CD4-positive, alpha-beta T cell treated with Interferon alpha-2 for 1 hour (primary cell): ENCODE data around the gene CTNNA1.
"Not testable (repeated sequence)": the region's sequence is repeated elsewhere in the genome, so short reads cannot be mapped to it uniquely, and the experiment has no call there.

Experiments used
- DNase-seq, 2 donors: peaks; one replicate each; pipeline ENCODE4 v3.0.0-alpha.2; 2020 to 2022

Gene CTNNA1

DNA sequence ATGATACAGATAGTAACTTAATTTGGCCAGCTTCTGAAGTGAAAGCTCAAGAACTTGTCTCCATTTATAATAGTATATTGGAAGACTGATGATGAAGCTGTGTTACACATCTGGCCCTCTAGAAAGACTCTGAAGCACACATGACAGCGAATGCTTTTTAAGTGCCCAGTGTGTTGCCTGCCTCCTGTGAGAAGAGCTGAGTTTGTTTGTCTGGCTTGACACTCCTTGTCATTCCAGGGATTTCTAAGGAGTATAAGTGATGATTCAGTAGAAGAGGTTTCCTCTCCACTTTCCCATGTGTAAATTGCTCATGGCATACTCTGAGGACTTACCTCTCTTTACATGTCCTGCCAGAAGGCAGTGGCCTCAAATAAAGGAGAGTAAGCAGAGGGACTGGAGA lies 152.3 kb downstream of the CTNNA1 start:
- no peak for DNase-seq

DNA sequence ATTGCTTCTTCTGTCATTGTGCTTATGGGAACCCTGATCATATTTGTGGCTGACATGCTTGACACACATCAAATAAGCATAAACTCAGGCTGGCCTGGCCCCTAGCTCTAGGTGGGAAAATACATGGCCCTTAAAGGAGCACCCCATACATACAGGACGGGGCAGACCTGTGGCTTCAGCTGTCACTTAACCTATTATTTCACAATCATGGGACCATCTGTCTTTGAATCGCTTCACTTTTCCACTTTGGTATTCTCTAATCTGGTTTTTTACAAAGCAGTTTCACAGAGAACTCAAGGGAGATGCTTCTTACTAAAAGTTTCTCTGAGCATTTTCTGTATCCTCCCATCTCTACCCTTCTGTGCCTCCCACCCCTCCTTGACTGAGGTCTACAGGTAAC lies 156.5 kb downstream of the CTNNA1 start:
- no peak for DNase-seq

DNA sequence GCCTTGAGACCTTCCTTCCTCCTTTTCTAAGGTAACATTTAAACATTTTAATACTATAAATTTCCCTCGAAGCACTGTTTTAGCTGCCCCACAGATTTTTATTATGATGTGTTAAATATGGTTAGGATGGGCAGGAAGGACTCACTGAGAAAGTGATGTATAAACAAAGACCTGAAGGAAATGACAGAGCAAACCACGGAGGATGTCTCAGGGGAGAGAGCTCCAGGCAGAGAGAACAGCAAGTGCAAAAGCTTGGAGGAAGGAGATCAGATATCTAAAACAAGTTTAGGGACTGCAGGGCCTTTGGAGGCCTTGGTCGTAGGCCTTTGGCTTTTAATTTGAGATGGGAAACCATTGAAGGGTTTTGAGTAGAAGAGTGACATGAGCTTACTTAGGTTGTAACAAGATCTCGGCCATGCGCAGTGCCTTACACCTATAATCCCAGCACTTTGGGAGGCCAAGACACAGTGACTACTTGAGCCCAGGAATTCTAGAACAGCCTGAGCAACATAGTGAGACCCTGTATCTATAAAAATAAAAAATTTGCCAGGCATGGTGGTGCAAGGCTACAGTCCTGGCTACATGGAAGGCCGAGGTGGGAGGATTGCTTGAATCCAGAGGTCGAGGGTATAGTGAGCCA lies 157.4 kb downstream of the CTNNA1 start:
- no peak for DNase-seq

DNA sequence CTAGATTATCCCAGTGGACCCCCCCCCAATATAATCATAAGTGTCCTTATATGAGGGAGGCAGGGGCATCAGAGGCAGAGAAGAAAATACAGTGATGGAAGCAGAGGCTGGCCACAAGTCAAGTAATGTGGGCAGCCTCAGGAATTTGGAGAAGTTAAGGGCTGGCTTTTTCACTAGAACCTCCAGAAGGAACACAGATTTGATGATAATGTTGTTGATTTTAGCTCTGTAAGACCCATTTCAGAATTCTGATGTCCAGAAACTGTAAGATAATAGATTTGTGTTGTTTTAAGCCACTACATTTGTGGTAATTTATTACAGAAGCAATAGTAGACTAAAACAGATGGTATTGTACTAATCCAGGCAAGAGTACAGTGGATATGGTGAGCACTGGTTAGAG lies 158.2 kb downstream of the CTNNA1 start:
- no peak for DNase-seq

DNA sequence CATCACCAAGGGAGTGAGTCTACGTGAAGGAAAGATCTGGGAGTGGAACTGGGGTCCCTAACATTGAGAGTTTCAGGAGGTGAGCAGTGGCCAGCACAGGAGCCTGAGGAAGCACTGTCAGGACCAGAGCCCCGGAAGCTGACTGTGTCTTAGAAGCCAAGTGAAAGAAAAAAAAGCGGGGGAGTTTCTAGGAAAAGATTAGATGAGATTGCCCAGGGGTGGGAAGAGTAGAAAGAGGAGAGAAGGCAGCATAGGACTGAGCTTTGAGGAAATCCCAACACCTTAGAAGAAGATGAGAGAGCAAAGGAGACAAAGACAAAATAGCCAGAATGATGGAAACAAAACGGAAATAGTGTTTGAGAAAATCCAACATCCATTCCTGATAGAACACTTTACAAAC lies 158.9 kb downstream of the CTNNA1 start:
- DNase-seq, result no peak

DNA sequence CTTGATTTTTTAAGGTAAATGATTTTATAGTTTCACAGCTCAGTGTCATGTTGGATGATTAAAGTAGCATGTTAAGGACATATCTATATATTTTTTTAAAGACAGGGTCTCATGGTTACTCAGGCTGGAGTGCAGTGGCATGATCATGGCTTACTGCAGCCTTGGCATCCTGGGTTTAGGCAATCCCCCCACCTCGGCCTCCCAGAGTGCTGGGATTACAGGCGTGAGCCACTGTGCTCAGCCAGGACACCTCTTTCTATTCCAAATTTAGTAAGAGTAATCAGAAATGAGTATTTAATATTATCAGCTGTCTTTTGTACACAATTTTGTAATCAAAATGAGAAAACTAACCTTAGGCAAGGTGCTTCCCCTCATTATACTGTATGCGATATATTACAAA lies 160.5 kb downstream of the CTNNA1 start:
- DNase-seq, result no peak

DNA sequence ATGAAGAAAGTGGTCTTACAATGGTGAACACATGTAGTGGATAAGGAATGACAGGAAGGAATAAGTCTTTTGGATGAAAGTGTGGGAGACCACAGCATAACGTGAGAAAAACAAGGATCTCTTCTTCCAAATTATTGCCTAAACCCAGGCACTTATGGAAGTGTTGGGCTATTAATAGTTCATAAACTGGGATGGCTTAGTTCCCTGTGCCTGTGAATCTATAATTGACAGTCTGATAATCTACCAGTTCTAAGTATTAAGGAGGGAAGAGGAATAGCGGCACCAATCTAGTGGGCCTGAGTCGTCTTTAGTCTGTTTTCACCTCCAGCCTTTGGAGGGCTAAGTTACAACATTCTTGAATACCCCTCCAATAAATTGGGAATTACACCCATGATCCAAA lies 161.1 kb downstream of the CTNNA1 start:
- DNase-seq, result no peak

DNA sequence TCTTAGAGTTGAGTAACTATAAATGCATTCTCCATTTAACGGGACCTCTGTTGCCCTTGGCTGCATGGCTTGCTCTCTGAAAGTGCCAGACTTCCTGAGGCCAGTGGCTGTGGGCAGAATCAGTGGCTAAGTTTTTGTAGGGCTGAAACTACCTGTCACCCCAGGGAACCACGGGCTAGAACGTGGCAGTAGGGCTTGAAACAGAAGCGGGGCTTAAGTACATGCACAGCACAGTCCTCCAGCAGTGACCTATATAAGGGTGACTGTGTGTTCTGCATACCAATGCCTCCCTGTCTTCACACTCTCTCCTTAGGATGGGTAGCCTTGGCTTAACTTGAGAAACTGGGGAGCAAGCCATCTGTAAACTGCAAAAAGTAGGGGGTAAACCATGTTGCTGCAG lies 165.5 kb downstream of the CTNNA1 start:
- no peak for DNase-seq

DNA sequence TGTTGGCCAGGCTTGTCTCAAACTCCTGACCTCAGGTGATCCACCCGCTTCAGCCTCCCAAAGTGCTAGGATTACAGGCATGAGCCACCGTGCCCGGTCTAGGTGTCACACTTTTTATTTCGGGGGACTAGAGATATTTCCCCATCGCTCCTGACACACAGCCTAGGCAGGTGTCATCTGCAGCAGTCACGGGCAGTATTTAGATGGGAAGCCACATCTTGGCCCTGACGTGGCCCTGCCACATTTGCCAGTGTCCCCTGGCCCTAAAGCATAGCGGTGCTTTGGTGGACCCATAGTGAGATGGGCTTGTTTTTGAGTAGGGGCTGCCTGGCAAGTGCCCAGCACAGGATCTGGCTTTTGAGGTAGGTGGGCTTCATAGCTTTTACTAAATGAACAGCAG lies 167.0 kb downstream of the CTNNA1 start:
- no peak for DNase-seq

DNA sequence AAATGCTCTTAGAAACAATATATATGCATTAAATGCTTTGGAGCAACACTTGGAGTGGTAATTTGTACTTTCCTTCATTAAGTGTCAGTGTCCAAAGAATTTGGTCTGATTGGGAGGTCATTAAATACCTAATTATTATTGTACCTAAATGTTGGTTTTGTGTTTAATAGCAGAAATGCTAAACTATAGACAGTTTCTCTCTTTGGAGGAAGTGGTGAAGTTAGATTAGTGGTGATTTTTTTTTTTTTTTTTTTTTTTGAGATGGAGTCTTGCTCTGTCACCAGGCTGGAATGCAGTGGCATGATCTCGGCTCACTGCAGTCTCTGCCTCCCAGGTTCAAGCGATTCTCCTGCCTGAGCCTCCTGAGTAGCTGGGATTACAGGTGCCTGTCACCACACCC lies 168.1 kb downstream of the CTNNA1 start:
- not testable (repeated sequence) for DNase-seq

DNA sequence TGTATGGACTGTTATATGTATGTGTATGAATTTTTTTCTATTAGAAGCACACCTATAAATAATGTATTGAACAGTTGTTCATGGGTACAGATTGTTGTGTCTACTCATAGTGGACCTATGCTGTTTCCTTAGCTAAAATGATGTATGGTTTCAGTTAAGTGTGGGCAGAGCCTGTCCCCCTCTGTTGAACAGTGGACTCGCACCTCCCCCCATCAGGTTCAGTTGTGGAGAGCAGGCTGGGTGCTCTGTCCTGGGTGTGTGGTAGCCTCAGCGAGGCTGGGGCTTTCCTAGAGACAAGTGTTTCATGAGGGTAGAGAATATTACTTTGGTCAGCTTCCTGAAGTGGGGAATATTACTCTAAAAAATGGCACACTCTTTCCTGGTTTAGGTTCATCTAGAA lies 169.3 kb downstream of the CTNNA1 start:
- no peak for DNase-seq

DNA sequence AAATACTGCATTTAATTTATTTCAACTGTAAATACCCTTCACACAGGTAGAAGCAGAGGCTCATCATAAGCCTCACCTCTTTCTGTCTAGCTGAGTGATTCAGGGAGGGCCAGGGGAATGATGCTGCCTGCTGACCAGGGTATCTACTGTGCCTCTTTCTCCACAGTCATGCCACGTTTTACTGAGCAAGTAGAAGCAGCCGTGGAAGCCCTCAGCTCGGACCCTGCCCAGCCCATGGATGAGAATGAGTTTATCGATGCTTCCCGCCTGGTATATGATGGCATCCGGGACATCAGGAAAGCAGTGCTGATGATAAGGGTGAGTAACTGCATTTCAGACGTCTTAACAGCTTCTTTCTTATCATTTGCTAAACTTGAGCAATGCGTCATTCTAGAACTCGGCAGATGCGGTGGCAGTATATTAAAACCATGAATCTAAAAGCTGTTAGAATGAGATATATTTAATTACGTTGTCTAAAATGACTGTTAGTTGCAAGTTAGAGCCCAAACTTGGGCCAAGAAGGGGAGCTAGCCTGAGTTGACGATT lies 171.9 kb downstream of the CTNNA1 start:
- DNase-seq, result no peak

DNA sequence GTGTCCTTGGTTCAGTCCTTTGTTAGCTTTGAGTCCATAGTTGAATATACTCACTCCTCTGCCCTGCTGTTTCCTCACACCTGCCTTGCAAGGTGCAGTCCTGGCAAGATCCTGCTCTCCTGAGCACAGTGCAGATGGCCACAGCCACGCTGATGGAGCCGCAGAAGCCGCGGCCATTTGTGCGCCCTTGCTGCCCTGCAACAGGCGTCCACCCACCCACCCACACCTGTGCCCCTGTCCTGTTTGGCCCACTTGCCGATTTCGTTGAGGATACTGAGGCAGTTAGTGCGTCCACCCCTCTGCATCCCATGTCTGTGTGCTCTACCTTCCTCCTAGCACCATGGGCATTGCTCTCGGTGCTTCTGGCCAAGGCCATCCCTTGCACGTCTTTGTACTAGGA lies 173.0 kb downstream of the CTNNA1 start:
- DNase-seq, result no peak

DNA sequence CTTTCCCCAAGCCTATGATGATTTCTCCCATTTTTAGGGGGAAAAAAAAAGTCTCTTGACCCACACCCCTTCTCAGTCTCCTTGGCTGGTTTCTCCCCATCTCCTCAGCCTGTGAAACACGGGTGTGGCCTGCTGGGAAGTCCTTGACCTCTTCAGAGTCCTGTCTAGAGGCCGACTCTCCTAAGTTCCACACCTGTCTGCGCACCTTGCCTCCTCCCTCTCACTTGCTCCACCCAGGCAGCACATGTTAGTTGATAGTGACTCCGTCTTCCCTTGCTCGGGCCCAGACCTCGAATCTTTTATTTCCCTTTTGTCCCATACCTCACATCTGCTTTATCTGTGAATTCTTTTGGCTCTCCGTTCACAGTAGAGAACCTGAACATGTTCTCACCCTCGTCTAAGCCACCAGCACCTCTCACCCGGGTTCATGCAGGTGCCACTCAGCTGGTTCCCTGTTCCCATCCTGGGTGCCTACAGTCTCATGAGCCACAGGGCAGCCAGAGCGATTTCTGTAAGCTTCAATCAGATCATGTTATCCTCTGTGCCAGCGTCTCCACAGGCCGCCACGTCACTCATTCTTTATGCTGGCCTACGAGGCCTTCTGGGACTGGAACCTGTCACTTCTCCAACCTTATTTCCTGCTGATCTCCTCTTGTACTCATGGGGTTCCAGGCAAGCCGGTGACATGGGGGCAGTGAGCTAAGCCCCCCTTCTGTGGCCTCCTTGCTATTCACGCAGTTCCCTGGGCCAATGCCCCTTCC lies 173.6 kb downstream of the CTNNA1 start:
- DNase-seq, result no peak

DNA sequence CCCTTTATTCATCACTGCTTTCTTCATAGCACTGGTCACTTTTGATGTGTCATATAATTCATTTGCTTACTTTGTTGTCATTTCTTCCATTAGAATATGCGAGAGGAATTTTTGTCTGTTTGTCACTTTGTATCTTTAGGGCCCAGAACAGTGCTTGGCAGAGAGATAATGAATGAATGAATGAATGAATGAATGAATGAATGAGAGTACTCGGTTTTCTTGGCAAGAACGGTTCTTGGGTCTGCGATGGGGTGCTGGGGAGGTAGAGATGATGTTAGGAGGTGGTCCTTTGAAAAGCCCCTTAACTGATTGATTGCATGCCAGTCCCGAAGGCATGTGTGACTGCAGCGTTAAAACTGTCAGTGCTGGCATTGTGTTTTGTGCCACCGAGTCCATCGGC lies 174.3 kb downstream of the CTNNA1 start:
- DNase-seq, result no peak

DNA sequence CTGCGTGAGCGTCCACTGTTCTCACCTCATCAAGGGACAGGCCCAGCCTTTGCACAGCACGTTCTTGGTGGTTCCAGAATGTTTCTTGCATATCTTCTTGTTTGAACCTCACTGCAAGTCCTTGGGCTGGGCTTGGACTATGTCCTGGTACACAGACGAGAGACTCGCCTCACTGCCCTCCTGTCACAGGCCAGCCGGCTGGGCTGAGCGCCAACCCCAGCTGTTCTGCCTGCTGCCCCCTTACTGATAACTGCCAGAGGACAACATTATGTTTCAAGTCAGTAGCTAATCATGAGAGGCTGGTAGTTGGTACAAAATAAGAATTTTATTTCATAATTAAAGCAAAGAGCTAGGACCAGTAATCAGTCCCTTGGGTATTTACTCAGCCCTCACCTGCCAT lies 174.8 kb downstream of the CTNNA1 start:
- DNase-seq, result no peak

DNA sequence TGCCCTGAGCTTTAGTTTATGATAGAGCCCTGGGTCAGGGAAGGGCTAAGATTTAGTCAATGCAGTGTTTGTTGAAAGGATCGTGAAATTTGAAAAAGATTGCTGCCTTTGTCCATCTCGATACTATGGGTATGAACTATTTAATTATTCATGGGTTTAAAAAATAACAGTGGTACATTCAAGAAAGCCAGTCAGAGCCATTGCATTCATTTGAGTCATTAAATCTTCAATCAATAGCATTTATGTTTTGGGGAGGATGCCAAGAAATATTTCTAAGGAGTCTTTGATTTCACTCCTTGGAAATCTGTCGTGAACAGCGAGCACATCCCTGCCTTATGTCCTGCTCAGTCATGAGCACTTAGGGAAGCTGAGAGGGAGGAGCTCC lies 176.3 kb downstream of the CTNNA1 start:
- no peak for DNase-seq

DNA sequence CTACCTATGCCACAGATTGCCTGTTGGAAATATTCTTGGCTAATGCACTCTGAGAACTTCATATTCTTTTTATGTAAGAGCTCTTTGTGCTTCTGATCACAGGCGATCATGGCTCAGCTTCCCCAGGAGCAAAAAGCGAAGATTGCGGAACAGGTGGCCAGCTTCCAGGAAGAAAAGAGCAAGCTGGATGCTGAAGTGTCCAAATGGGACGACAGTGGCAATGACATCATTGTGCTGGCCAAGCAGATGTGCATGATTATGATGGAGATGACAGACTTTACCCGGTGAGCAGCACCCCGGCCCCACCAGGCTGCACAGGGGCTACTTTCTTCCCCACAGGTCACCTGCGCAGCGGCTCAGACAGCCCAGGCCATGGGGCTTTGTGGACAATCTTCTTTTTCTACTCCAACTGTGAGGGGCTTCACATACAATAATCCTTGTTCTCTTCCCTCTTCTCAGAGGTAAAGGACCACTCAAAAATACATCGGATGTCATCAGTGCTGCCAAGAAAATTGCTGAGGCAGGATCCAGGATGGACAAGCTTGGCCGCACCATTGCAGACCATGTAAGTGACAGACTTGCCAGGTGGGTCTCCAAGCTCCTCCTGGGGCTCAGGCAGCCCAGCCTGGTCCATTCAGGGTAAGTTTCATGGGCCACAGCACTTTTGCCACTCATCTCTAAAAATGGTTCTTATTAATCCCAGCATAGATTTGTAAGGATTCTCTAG lies 177.3 kb downstream of the CTNNA1 start:
- no peak for DNase-seq

DNA sequence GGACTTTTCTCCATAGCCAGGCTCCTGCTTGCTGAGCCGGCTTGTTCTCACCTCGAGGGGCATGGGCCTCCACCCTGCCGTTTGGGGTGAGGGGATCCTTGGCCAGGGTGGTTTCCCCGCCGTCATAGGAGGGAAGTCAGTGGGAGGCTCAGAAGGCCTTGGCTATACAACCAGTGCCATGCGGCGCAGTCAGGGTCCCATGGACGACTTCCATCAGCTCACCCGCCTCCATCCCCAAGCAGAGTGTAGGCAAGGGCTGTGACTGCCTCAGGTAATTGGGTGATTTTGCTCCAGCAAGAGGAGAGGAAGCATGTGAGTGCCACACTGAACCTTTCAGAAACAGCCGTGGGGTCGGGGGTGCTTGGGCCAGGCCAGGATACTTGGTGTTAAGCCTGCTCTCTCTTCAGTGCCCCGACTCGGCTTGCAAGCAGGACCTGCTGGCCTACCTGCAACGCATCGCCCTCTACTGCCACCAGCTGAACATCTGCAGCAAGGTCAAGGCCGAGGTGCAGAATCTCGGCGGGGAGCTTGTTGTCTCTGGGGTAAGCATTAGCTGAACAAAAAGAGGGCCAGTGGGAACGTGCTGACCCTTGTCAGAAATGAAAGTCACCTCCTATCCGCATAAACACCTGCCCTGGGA lies 179.1 kb downstream of the CTNNA1 start:
- DNase-seq, result no peak

DNA sequence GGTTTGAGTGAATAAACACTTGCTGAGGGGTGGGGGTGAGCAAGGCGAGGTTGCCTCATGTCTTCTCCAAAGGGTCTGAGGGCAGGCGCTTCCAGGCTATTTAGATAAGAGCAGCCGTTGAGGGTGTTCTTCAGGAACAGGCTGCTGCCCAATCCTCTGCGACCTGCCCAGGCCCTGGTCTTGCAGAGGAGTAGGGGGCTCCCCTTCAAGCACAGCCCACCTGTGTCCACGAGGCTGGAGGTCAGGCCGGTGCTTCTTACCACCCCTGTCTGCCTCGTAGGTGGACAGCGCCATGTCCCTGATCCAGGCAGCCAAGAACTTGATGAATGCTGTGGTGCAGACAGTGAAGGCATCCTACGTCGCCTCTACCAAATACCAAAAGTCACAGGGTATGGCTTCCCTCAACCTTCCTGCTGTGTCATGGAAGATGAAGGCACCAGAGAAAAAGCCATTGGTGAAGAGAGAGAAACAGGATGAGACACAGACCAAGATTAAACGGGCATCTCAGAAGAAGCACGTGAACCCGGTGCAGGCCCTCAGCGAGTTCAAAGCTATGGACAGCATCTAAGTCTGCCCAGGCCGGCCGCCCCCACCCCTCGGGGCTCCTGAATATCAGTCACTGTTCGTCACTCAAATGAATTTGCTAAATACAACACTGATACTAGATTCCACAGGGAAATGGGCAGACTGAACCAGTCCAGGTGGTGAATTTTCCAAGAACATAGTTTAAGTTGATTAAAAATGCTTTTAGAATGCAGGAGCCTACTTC lies 180.5 kb downstream of the CTNNA1 start:
- no peak for DNase-seq

DNA sequence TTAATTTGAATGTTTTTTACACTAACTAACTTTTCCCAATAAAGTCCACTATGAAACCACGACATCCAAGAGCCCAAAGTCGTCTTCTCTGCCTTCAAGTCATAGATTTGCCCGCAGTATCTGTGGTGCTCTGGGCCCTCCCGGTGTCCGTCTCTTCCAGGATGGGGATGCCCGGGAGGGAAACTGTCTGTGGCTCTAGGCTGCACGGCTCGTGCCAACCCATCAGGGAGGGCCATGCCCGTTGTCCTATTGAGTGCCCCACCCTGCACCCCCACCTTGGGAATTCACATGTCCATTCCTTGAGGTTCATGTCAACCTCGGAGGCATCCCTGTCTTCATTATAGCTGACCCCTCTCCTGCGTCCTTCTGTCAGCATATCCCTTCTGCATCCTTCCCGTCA lies 181.7 kb downstream of the CTNNA1 start:
- no peak for DNase-seq

DNA sequence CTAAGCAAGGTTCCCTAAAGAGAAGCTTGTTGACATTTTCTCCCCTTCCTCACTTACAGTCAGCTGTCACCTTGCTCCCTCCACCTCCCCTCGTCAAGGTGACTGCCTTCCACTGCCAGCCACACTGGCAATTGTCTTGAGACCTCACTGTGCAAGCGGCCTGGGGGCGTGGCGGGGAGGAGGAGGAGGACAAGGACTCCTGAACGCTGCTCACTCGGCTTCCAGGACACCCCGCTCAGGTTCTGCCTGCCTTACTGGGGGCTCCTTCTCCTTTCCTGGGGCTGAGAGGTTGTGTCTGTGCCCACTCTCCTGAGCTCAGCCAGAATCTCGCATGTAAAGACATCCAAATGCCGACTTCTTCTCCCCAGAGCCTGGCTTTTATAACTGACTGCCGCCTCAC lies 182.2 kb downstream of the CTNNA1 start:
- DNase-seq, result no peak
